ENCODE measurements around the gene CSH2.

Gene CSH2

DNA sequence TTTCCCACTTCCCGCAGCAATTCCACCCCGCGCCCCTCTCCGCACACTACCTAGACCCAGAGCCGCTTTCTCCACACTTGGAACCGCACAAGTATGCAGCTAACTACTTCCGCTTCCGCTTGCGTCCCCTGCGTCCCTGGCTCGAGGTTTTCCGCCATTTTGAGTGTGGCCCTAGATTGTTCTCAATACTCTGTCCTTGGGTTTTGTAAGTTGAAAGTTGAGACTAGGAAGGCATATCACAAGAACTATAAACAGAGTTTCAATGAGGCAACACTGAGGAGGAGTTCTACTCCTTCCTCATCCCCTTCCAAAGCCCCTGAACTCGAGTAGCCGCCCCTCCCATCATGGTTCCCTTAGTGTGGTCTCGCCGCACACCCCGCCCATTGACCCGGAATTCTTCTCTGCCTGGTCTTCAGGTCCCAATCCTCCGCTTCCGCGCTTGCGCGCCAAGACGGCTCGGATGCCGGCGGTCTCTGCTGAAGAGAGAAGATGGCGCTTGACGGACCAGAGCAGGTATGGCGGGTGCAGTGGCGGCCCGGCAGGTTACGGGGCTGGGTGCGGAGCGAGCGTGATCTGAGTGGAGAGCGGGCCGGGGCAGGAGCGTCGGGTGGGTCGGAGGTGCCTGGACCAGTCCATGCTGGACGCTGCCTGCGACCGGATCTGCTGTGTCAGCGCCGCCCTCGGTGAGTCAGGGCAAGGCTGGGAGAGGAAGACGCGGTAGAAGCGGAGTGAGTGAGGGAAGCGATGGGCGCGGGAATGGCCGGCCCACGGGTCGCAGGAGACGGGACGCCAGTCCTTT, 46.3 kb downstream of the CSH2 start, which contains the start of the genes FTSJ3 and PSMC5:
TSS of gene FTSJ3 (minus strand) at position 662 of the 799 bp plus-strand sequence. CDS start 761 bp downstream, outside the sequence.
TSS of gene PSMC5 (plus strand) at position 430 of the 799 bp plus-strand sequence. CDS start at position 490, 60 bp downstream.
- in situ Hi-C loops (cut with MboI; ENCODE audit: low pct_unique_long_range_greater_than_20kb, low sequenced_read_pairs, unreplicated experiment): loop anchor here (25.0 kb wide), 1 partner anchor 390 kb away; the partner anchor contains the start of gene CYB561
- TF ChIP-seq CTCF (IDR thresholded peaks at IDR 0.05; ENCODE audit: extremely low read depth, insufficient read depth, missing control alignments): peak; percentile 77
- DNase-seq (ENCODE audit: low spot score): peak; percentile 91

DNA sequence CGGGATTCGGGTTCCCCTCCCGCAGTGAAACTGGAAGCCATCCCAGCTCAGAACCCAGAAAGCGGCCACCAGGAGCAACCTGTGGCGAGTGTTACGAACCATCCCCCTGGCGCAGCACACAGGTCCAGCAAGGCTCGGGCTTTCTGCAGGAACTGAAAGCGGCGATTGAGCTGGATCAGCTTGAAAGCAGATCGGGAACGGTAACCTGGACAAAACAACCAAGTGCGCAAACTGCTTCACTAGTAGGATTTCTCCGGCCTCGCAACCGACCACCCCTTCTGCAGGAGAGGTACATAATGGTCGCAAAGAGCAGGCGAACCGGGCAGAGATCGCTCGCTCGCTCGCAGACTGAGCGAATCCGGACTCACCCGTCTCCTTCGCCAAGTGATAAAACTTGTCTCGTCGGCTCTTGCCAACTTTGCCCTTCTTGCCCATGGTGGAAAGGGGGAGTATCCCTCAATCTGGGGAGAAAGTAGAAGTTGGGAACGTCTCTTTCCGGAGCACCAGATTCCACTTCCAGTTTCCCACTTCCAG, 46.9 kb downstream of the CSH2 start:
- no peak for DNase-seq (ENCODE audit: low spot score)
- TF ChIP-seq CTCF (IDR thresholded peaks at IDR 0.05; ENCODE audit: extremely low read depth, insufficient read depth, missing control alignments): no peak
- in situ Hi-C loops (cut with MboI; ENCODE audit: low pct_unique_long_range_greater_than_20kb, low sequenced_read_pairs, unreplicated experiment): loop anchor here (25.0 kb wide), 1 partner anchor 389 kb away; the partner anchor contains the start of gene CYB561

DNA sequence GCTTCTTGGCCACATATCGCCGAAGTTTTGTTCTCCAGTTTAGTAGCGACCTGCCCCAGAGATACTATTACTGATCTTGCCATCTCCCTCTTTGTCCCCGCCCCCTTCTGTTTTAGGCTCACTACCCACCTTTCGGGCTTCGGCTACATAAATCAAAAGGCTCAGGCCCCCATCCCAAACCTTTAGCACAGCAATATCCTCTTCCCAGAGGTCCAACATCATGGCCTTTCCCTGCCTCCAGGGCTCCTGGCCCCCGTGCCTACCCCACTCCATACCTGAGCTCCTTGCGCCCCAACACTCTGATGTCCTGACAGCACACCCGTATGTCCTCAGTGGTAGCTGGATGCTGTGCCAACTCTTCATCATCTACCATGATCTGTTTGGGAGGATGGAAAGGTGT, 49.1 kb downstream of the CSH2 start:
- no peak for DNase-seq (ENCODE audit: low spot score)
- no peak for TF ChIP-seq CTCF (IDR thresholded peaks at IDR 0.05; ENCODE audit: extremely low read depth, insufficient read depth, missing control alignments)
- in situ Hi-C loops (cut with MboI; ENCODE audit: low pct_unique_long_range_greater_than_20kb, low sequenced_read_pairs, unreplicated experiment): no loop called here

- in situ Hi-C loops (cut with MboI; ENCODE audit: low pct_unique_long_range_greater_than_20kb, low sequenced_read_pairs, unreplicated experiment): no loop called here
- DNase-seq (ENCODE audit: low spot score): no peak
- no peak for TF ChIP-seq CTCF (IDR thresholded peaks at IDR 0.05; ENCODE audit: extremely low read depth, insufficient read depth, missing control alignments)
Observed at GRCh38 chr17:63823659-63824331, 49.7 kb downstream of the CSH2 start.

- TF ChIP-seq CTCF (IDR thresholded peaks at IDR 0.05; ENCODE audit: extremely low read depth, insufficient read depth, missing control alignments): no peak
- in situ Hi-C loops (cut with MboI; ENCODE audit: low pct_unique_long_range_greater_than_20kb, low sequenced_read_pairs, unreplicated experiment): no loop called here
- no peak for DNase-seq (ENCODE audit: low spot score)
Observed at GRCh38 chr17:63822537-63822936, 50.9 kb downstream of the CSH2 start.
